Mammary epithelial cell (primary cell): ENCODE data around the gene SURF6.

ENCODE experiments used
- EZH2 ChIP-seq: IDR thresholded peaks from 2 replicates; pipeline ENCODE4 v1.6.1; 2012; ENCODE audit warnings: low read length, inconsistent platforms, borderline replicate concordance
- TF ChIP-seq, protein P1 (sequence below), 2 donors: IDR thresholded peaks in 1 of 2; conservative IDR thresholded peaks in 1 of 2; 2 replicates each; pipeline ENCODE4 v1.5.1; 2011 to 2012; ENCODE audit warnings: inconsistent platforms in 2 of 2, low read length in 2 of 2, mild to moderate bottlenecking in 2 of 2, control low read depth in 1 of 2, low read depth in 1 of 2; ENCODE audit not compliant: insufficient read depth in 1 of 2; ENCODE audit errors: extremely low read depth in 1 of 2

- TF ChIP-seq, protein P1, sequence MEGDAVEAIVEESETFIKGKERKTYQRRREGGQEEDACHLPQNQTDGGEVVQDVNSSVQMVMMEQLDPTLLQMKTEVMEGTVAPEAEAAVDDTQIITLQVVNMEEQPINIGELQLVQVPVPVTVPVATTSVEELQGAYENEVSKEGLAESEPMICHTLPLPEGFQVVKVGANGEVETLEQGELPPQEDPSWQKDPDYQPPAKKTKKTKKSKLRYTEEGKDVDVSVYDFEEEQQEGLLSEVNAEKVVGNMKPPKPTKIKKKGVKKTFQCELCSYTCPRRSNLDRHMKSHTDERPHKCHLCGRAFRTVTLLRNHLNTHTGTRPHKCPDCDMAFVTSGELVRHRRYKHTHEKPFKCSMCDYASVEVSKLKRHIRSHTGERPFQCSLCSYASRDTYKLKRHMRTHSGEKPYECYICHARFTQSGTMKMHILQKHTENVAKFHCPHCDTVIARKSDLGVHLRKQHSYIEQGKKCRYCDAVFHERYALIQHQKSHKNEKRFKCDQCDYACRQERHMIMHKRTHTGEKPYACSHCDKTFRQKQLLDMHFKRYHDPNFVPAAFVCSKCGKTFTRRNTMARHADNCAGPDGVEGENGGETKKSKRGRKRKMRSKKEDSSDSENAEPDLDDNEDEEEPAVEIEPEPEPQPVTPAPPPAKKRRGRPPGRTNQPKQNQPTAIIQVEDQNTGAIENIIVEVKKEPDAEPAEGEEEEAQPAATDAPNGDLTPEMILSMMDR (conservative IDR thresholded peaks at IDR 0.05 in 1 of 2, IDR thresholded peaks at IDR 0.05 in 1 of 2; ENCODE audit: extremely low read depth in 1 of 2, insufficient read depth in 1 of 2, low read depth in 1 of 2, low read length in 2 of 2): no peak
- no peak for TF ChIP-seq EZH2
Measured at GRCh38 chr9:133383438-133383837, 47.5 kb upstream of the SURF6 start.
